Body of pancreas (tissue), 4 donors: ENCODE measurements around the gene RAD50.

ENCODE experiments used
- POLR2A ChIP-seq, 3 donors: fragments of 450-650 bp; IDR thresholded peaks; one replicate each; pipeline ENCODE4 v1.6.1; 2016; ENCODE audit warnings: antibody characterized with exemption in 3 of 3, mild to moderate bottlenecking in 2 of 3
- TF ChIP-seq, protein P1 (sequence below), 7 experiments: fragments of 450-650 bp in 4 of 7; fragments of 200-600 bp in 3 of 7; sonication (generic) in 3 of 7; IDR thresholded peaks; one replicate each; pipeline ENCODE4 v1.5.1; 2016 to 2019; ENCODE audit warnings: antibody characterized with exemption in 7 of 7

GRCh38 chr5:132556153-132556762, 519 bp upstream of the RAD50 start:
- TF ChIP-seq, protein P1, sequence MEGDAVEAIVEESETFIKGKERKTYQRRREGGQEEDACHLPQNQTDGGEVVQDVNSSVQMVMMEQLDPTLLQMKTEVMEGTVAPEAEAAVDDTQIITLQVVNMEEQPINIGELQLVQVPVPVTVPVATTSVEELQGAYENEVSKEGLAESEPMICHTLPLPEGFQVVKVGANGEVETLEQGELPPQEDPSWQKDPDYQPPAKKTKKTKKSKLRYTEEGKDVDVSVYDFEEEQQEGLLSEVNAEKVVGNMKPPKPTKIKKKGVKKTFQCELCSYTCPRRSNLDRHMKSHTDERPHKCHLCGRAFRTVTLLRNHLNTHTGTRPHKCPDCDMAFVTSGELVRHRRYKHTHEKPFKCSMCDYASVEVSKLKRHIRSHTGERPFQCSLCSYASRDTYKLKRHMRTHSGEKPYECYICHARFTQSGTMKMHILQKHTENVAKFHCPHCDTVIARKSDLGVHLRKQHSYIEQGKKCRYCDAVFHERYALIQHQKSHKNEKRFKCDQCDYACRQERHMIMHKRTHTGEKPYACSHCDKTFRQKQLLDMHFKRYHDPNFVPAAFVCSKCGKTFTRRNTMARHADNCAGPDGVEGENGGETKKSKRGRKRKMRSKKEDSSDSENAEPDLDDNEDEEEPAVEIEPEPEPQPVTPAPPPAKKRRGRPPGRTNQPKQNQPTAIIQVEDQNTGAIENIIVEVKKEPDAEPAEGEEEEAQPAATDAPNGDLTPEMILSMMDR (IDR thresholded peaks at IDR 0.05) = no peak
- no peak for TF ChIP-seq POLR2A (IDR thresholded peaks at IDR 0.05)
